Right lung (tissue), 5 donors: ENCODE results near the gene ARHGAP26. TPM values are rescaled to one million over a fixed set of nuclear protein-coding genes. Genes with fewer than 3 reads are reported as not detected.
A peak's percentile ranks its signal among the peaks of the same experiment; 100 is the strongest.

Experiments used
- DNase-seq, 2 donors: peaks; one replicate each; pipeline ENCODE4 v3.0.0-alpha.2; 2013
- polyA plus RNA-seq, 5 donors: library from polyadenylated mRNA; unstranded; fragments of 120-200 nt; gene quantifications; one replicate each; pipeline versions ENCODE4 v1.2.1 to v1.2.3, GENCODE V29; 2013; ENCODE audit warnings: inconsistent platforms in 1 of 5, low replicate concordance in 1 of 5; ENCODE audit not compliant: insufficient read length in 5 of 5, insufficient read depth in 1 of 5

The ARHGAP26 gene
- polyA plus RNA-seq, 5 donors = 7.8 to 16.4 (median 14.2) TPM

GRCh38 chr5:143135832-143136551 lies 365.8 kb downstream of the ARHGAP26 start:
- no peak for DNase-seq

GRCh38 chr5:143138839-143139238 lies 368.7 kb downstream of the ARHGAP26 start:
- no peak for DNase-seq

- no peak for DNase-seq
Measured at GRCh38 chr5:143139585-143139984, 369.4 kb downstream of the ARHGAP26 start.

- DNase-seq = no peak
Measured at GRCh38 chr5:143140492-143141203, 370.5 kb downstream of the ARHGAP26 start.

GRCh38 chr5:143141652-143142051 lies 371.5 kb downstream of the ARHGAP26 start:
- DNase-seq = no peak

- no peak for DNase-seq
Measured at GRCh38 chr5:143142596-143143435, 372.6 kb downstream of the ARHGAP26 start.

- DNase-seq = no peak
Measured at GRCh38 chr5:143143973-143144372, 373.8 kb downstream of the ARHGAP26 start.

- DNase-seq = no peak
Measured at GRCh38 chr5:143145243-143146160, 375.3 kb downstream of the ARHGAP26 start.

- no peak for DNase-seq
Measured at GRCh38 chr5:143146161-143146560, 376.0 kb downstream of the ARHGAP26 start.

- DNase-seq = no peak
Measured at GRCh38 chr5:143147383-143147782, 377.2 kb downstream of the ARHGAP26 start.

- no peak for DNase-seq
Measured at GRCh38 chr5:143147902-143148301, 377.7 kb downstream of the ARHGAP26 start.

GRCh38 chr5:143148771-143149170 lies 378.6 kb downstream of the ARHGAP26 start:
- no peak for DNase-seq

- DNase-seq = no peak
Measured at GRCh38 chr5:143149759-143150158, 379.6 kb downstream of the ARHGAP26 start.

GRCh38 chr5:143151056-143151700 lies 381.0 kb downstream of the ARHGAP26 start:
- DNase-seq = no peak

GRCh38 chr5:143152445-143152844 lies 382.3 kb downstream of the ARHGAP26 start:
- DNase-seq = no peak

- DNase-seq = peak; percentile 53 to 67
Measured at GRCh38 chr5:143153332-143154119, 383.3 kb downstream of the ARHGAP26 start.

- DNase-seq = no peak
Measured at GRCh38 chr5:143154510-143155370, 384.6 kb downstream of the ARHGAP26 start.

- DNase-seq = no peak
Measured at GRCh38 chr5:143155455-143155854, 385.3 kb downstream of the ARHGAP26 start.

GRCh38 chr5:143156086-143156485 lies 385.9 kb downstream of the ARHGAP26 start:
- no peak for DNase-seq
